Progenitor cell of endocrine pancreas (in vitro differentiated cells): ENCODE data around the gene SYNPO2. TPM values are rescaled to one million over a fixed set of nuclear protein-coding genes. Genes with fewer than 3 reads are reported as not detected.

Experiments used
- DNase-seq: peaks from one replicate; pipeline ENCODE4 v3.0.0; 2021; ENCODE audit warnings: low spot score; ENCODE audit not compliant: unreplicated experiment
- H3K27ac Mint-ChIP-seq: 2 replicates; pipeline ENCODE4 v1.8.0; 2021; ENCODE audit warnings: mild to moderate bottlenecking, moderate library complexity, mixed read lengths
- H3K27me3 Mint-ChIP-seq: 2 replicates; pipeline ENCODE4 v1.8.0; 2021; ENCODE audit warnings: mixed read lengths
- H3K36me3 Mint-ChIP-seq: 2 replicates; pipeline ENCODE4 v1.8.0; 2022; ENCODE audit warnings: mixed read lengths; ENCODE audit not compliant: insufficient read depth
- H3K4me1 Mint-ChIP-seq: 2 replicates; pipeline ENCODE4 v1.8.0; 2021; ENCODE audit warnings: low read depth, mixed read lengths
- H3K4me3 Mint-ChIP-seq: 2 replicates; pipeline ENCODE4 v1.8.0; 2021; ENCODE audit warnings: low read depth, mild to moderate bottlenecking, moderate library complexity, mixed read lengths
- H3K9me3 Mint-ChIP-seq: 2 replicates; pipeline ENCODE4 v1.8.0; 2021; ENCODE audit warnings: low read depth, mixed read lengths
- CTCF ChIP-seq: fragments of 200-600 bp; sonication (generic); IDR thresholded peaks from one replicate; pipeline ENCODE4 v1.5.0; 2021; ENCODE audit warnings: antibody characterized with exemption, mild to moderate bottlenecking; ENCODE audit not compliant: unreplicated experiment
- total RNA-seq: library from RNA; stranded (reverse); gene quantifications from 2 replicates; pipeline ENCODE4 v1.2.1, GENCODE V29; 2021

SYNPO2 gene
- total RNA-seq, 1 donor from 2014 or later, result 1.3 TPM

GRCh38 chr4:118941799-118942198 is 53.1 kb downstream of the SYNPO2 start:
- H3K4me3 Mint-ChIP-seq, result no peak overlapping the region
- no peak for DNase-seq
- TF ChIP-seq CTCF, result no peak
- H3K4me1 Mint-ChIP-seq, result peaks cover 3% of the 10 kb centered on the region
- H3K36me3 Mint-ChIP-seq, result no peaks in the 10 kb centered on the region
- H3K27ac Mint-ChIP-seq, result no peak overlapping the region
- no peaks in the 10 kb centered on the region for H3K9me3 Mint-ChIP-seq
- peaks cover 11% of the 10 kb centered on the region for H3K27me3 Mint-ChIP-seq

- Mint-ChIP-seq H3K27ac (no peak overlapping the region), H3K36me3 (no peaks in the 10 kb centered on the region), H3K4me1 (peaks cover 3% of the 10 kb centered on the region), H3K4me3 (no peak overlapping the region), H3K9me3 (no peaks in the 10 kb centered on the region), H3K27me3 (peaks cover 11% of the 10 kb centered on the region)
- no peak for TF ChIP-seq CTCF
- DNase-seq, result no peak
These were observed 53.8 kb downstream of the SYNPO2 start for GRCh38 chr4:118942465-118942864.

GRCh38 chr4:118947095-118947494 is 58.4 kb downstream of the SYNPO2 start:
- Mint-ChIP-seq H3K27me3 (no peaks in the 10 kb centered on the region), H3K4me3 (no peak overlapping the region), H3K9me3 (no peaks in the 10 kb centered on the region), H3K36me3 (no peaks in the 10 kb centered on the region), H3K27ac (no peak overlapping the region), H3K4me1 (no peaks in the 10 kb centered on the region)
- no peak for TF ChIP-seq CTCF
- DNase-seq, result no peak

GRCh38 chr4:118948545-118949144 is 60.0 kb downstream of the SYNPO2 start:
- TF ChIP-seq CTCF, result no peak
- Mint-ChIP-seq H3K9me3 (no peaks in the 10 kb centered on the region), H3K4me3 (no peak overlapping the region), H3K27me3 (no peaks in the 10 kb centered on the region), H3K36me3 (no peaks in the 10 kb centered on the region), H3K27ac (no peak overlapping the region), H3K4me1 (no peaks in the 10 kb centered on the region)
- no peak for DNase-seq

GRCh38 chr4:118950224-118950623 is 61.6 kb downstream of the SYNPO2 start:
- no peaks in the 10 kb centered on the region for H3K27me3 Mint-ChIP-seq
- H3K36me3 Mint-ChIP-seq, result no peaks in the 10 kb centered on the region
- H3K4me1 Mint-ChIP-seq, result no peaks in the 10 kb centered on the region
- TF ChIP-seq CTCF, result no peak
- no peak for DNase-seq
- no peaks in the 10 kb centered on the region for H3K9me3 Mint-ChIP-seq
- H3K27ac Mint-ChIP-seq, result no peak overlapping the region
- H3K4me3 Mint-ChIP-seq, result no peak overlapping the region
